ENCODE data around the gene TLR5.

The TLR5 gene

GRCh38 chr1:223109581-223110026 is 33.4 kb downstream of the TLR5 start:
- no peak for FAIRE-seq
- no peak for DNase-seq (ENCODE audit: insufficient read length, low spot score)
- TF ChIP-seq POLR2A (IDR thresholded peaks at IDR 0.05; ENCODE audit: low read depth, low read length) = no peak

- FAIRE-seq (no peak), DNase-seq (ENCODE audit: insufficient read length, low spot score) (no peak)
Measured at GRCh38 chr1:223106856-223107255, 36.2 kb downstream of the TLR5 start.

DNA sequence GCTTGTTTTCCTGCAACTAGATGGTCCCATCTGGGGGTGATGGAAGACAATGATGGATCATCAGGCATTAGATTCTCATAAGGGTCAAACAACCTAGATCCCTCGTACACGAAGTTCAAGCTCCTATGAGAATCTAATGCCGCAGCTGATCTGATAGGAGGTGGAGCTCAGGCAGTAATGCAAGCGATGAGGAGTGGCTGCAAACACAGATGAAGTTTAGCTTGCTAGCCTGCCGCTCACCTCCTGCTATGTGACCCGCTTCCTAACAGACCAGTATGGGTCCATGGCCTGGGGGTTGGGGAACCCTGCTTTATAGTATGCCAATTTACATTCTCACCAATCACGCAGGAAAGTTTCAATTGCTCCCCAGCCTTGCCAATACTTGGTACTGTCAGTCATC is 37.5 kb downstream of the TLR5 start:
- no peak for FAIRE-seq
- TF ChIP-seq POLR2A (IDR thresholded peaks at IDR 0.05; ENCODE audit: low read depth, low read length) = no peak

More at GRCh38 chr1:223106856-223107255, 36.2 kb downstream of the TLR5 start:
- TF ChIP-seq POLR2A (IDR thresholded peaks at IDR 0.05; ENCODE audit: low read depth, low read length) = no peak

GRCh38 chr1:223102797-223103533 is 40.1 kb downstream of the TLR5 start:
- no peak for DNase-seq (ENCODE audit: insufficient read length, low spot score)
- no peak for FAIRE-seq
- TF ChIP-seq POLR2A (IDR thresholded peaks at IDR 0.05; ENCODE audit: low read depth, low read length) = no peak

More for the DNA sequence above, 37.5 kb downstream of the TLR5 start:
- DNase-seq (ENCODE audit: insufficient read length, low spot score) = no peak

- no peak for TF ChIP-seq POLR2A (IDR thresholded peaks at IDR 0.05; ENCODE audit: low read depth, low read length)
- DNase-seq (ENCODE audit: insufficient read length, low spot score) (no peak), FAIRE-seq (no peak)
Measured at GRCh38 chr1:223097713-223098112, 45.3 kb downstream of the TLR5 start.

DNA sequence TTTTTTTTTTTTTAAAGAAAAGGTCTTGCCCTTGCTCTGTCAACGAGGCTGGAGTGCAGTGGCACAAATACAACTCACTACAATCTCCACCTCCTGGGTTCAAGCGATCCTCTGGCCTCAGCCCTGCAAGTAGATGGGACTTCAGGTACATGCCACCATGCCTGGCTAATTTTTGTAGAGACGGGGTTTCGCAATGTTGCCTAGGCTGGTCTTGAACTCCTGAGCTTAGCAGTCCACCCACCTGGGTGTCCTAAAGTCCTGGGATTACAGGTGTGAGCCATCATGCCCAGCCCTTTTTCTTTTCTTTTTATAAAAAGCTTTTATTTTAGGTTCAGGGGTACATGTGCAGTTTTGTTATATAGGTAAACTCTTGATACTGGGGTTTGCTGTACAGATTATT is 47.2 kb downstream of the TLR5 start:
- no peak for DNase-seq (ENCODE audit: insufficient read length, low spot score)
- FAIRE-seq = no peak
- no peak for TF ChIP-seq POLR2A (IDR thresholded peaks at IDR 0.05; ENCODE audit: low read depth, low read length)

DNA sequence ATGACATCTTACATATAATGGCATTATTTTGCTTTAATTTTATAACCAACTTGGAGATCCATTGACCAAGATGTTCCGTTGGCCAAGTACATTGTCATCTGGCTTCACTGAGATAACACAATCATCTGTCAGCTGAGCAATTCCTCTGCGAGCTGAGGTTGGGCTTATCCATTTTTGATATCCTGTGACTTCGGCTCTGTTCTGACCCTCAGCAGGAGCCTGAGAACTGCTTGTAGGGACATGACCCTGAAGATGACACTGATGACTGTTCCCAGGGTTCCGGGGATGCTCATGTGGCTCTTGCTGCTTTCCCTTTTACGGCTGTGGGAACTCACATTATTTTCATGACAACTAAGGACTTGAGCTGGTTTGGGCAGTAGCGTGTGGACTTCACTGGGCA is 51.2 kb downstream of the TLR5 start:
- TF ChIP-seq POLR2A (IDR thresholded peaks at IDR 0.05; ENCODE audit: low read depth, low read length) = no peak
- no peak for FAIRE-seq

DNA sequence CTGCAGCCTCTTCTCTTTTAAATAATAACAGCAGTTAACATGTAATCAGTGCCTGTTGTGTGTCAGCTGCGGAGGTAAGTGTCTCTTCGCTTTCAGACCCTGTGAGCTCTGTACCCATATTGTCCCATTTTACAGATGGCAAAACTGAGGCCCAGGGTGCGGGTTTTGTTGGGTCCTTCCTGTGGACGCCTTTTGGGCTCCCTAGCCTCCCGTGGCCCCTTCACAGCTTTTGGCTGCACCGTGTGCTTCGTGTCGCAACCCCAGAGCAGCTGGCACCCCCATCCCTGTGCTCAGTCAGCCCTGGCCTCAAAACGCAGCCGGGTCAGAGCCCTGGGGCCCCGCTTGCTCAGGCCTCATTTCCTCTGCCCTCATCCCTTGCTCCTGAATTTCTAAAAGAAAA is 53.8 kb downstream of the TLR5 start:
- no peak for FAIRE-seq
- no peak for DNase-seq (ENCODE audit: insufficient read length, low spot score)
- no peak for TF ChIP-seq POLR2A (IDR thresholded peaks at IDR 0.05; ENCODE audit: low read depth, low read length)

More for the DNA sequence above, 51.2 kb downstream of the TLR5 start:
- no peak for DNase-seq (ENCODE audit: insufficient read length, low spot score)

- FAIRE-seq = no peak
- no peak for TF ChIP-seq POLR2A (IDR thresholded peaks at IDR 0.05; ENCODE audit: low read depth, low read length)
- DNase-seq (ENCODE audit: insufficient read length, low spot score) = no peak
Measured at GRCh38 chr1:223088713-223089240, 54.3 kb downstream of the TLR5 start.

- FAIRE-seq = no peak
- no peak for DNase-seq (ENCODE audit: insufficient read length, low spot score)
- no peak for TF ChIP-seq POLR2A (IDR thresholded peaks at IDR 0.05; ENCODE audit: low read depth, low read length)
Measured at GRCh38 chr1:223087291-223088255, 55.5 kb downstream of the TLR5 start.

GRCh38 chr1:223084464-223084866 is 58.6 kb downstream of the TLR5 start:
- TF ChIP-seq POLR2A (IDR thresholded peaks at IDR 0.05; ENCODE audit: low read depth, low read length) = no peak
- FAIRE-seq (no peak), DNase-seq (ENCODE audit: insufficient read length, low spot score) (no peak)

- no peak for TF ChIP-seq POLR2A (IDR thresholded peaks at IDR 0.05; ENCODE audit: low read depth, low read length)
- FAIRE-seq (no peak), DNase-seq (ENCODE audit: insufficient read length, low spot score) (no peak)
Measured at GRCh38 chr1:223083831-223084230, 59.2 kb downstream of the TLR5 start.

GRCh38 chr1:223082914-223083313 is 60.1 kb downstream of the TLR5 start:
- no peak for TF ChIP-seq POLR2A (IDR thresholded peaks at IDR 0.05; ENCODE audit: low read depth, low read length)
- no peak for FAIRE-seq

More at GRCh38 chr1:223082914-223083313, 60.1 kb downstream of the TLR5 start:
- DNase-seq (ENCODE audit: insufficient read length, low spot score) = no peak
